Left ventricle myocardium superior (tissue), 1 donor: Measurements from ENCODE around the gene BCL2L15. TPM values are rescaled to one million over a fixed set of nuclear protein-coding genes. Genes with fewer than 3 reads are reported as not detected.
"Not testable (repeated sequence)": the region's sequence is repeated elsewhere in the genome, so short reads cannot be mapped to it uniquely, and the experiment has no call there.

Source experiments
- ATAC-seq: fragments of 200-7000 bp; cut with Tn5 transposase; one replicate; pipeline ENCODE4 v1.9.1; 2020; ENCODE audit warnings: mild to moderate bottlenecking, moderate library complexity
- DNase-seq: peaks from one replicate; pipeline ENCODE4 v3.0.0-alpha.2; 2020
- intact Hi-C: fragments of 100-400 bp; cut with micrococcal nuclease; formaldehyde crosslinking; loops from one replicate; pipeline ENCODE4 v1.11.0; 2022
- total RNA-seq: library from RNA; stranded (reverse); fragmentation: NEBNext Ultra II Directional; extraction: Animal tissue kit (Norgen Biotek cat#: 25700); gene quantifications from one replicate; pipeline ENCODE4 v1.2.1, GENCODE V29; 2021
- donor health status: DM: no; HTN: yes; CAD: no; lungs with severe emphysema.

The BCL2L15 gene
- total RNA-seq, 1 donor from 2014 or later, result not detected

DNA sequence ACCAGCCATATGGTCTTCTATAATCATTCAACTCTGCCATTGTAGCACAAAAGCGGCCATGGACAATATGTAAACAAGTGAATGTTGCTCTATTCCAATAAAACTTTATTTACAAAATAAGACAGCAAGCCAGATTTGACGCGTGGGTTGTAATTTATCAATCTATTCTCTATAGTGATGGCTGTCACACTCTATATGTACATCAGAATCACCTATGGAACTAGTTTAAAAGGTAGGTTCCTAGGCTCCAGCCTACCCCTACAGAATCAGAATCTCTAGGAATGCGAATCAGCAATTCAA is 7.7 kb downstream of the BCL2L15 start:
- no peak for DNase-seq
- ATAC-seq, result no peak
- intact Hi-C loops, result no loop called here

DNA sequence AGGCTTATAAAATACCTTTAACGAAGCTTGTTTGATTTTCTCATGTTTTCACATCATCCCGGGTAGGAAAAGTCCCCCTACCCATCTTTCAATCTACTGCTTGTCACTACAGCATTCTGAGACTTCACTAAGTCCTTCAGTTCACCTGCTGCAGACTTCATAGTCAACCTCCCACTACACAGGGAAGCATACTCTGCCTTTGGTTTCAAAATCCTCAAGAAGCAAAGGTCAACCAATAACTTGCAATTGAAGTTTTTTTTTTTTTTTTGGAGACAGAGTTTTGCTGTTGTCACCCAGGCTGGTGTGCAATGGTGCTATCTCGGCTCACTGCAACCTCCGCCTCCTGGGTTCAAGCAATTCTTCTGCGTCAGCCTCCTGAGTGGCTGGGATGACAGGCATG is 11.2 kb downstream of the BCL2L15 start:
- DNase-seq, result no peak
- ATAC-seq, result no peak
- intact Hi-C loops, result no loop called here

DNA sequence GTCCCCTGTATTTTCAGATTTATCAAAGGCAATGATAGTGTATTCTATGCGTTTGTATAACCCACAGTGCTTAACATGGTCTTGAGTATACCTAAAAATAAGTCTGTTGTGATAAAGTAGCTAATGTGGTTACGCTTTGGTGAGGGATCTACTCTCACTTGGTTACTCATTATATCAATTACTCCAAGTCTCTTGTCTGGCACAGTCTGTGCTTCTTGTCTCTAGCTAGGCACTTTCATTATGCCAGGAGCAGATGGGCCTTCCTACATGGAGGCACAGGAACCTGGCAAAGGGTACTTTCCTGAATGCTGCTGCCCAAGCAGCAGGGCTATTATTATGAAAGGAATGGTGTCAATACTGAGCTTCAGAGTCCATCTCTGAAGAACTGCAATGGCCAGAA is 11.7 kb downstream of the BCL2L15 start:
- intact Hi-C loops, result no loop called here
- ATAC-seq (no peak), DNase-seq (no peak)

GRCh38 chr1:113874012-113874879 is 13.1 kb downstream of the BCL2L15 start:
- DNase-seq (no peak), ATAC-seq (no peak)
- intact Hi-C loops, result no loop called here

DNA sequence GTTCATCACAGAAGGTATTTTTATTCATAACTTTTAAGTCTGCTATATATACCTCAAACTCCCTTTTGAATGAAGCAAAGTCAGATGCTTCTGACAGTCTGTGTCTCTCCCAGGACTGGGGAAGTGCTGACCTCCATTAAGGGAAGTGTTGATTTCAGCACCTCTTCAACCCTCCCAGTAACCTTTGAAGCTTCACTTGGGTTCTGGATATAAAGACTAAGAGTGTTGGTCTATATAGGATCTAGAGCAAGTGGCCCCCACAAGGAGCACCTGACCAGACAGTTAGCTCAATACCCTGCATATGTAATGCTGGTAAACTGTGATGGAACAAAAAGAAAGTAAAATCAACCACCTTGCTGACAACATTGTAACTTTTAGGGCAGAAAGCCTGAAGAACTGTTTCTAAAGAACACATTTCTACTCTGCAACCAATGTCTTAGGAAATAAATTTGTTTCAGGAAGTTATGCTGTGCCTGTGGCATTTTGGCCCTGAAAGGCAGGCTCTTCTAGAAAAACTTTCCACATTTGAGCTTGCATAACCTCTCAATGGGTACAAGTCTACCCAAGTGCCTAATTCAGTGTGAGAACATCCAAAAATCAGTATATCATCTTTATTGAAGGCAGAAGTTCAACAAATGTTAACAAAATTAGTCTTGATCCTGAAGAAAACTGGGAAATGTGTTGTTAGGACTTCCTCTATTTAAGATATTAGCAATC is 15.0 kb downstream of the BCL2L15 start:
- DNase-seq (no peak), ATAC-seq (peak; percentile 38)
- intact Hi-C loops, result no loop called here

DNA sequence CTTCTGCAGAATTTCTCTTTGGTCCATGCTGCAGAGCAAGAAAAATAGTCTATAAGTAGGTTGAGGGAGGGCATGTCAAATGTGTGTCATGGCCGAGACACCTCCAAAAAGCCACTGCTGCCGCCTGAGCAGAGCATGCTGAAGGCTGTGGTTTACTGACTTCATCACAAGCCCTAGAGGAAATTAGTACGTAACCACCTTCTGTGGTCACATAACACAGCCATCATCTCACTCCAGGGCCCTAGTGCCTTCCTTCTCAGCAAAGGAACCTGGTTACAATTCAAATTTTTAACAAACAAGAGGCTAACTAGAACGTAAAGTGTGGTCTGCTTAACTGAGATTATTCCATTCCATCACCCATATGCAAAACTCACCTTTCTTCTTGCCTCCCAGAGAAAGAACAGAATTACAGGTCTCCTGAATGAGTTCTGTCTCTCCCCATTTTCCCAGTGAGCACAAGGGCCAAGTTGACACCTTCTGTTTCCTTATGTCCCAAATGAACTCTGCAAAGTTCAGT is 15.7 kb downstream of the BCL2L15 start, which contains the start of gene PTPN22:
Gene PTPN22 (minus strand): TSS at position 116 of the 517 bp plus-strand sequence.
- DNase-seq (peak; percentile 41), ATAC-seq (peak; percentile 80)
- intact Hi-C loops, result no loop called here

- intact Hi-C loops, result no loop called here
- ATAC-seq, result no peak
These were observed 16.6 kb downstream of the BCL2L15 start for GRCh38 chr1:113870778-113871177.

GRCh38 chr1:113868387-113869083 is 18.8 kb downstream of the BCL2L15 start:
- DNase-seq, result no peak
- no peak for ATAC-seq
- intact Hi-C loops, result no loop called here

More at GRCh38 chr1:113870778-113871177, 16.6 kb downstream of the BCL2L15 start:
- DNase-seq, result no peak

DNA sequence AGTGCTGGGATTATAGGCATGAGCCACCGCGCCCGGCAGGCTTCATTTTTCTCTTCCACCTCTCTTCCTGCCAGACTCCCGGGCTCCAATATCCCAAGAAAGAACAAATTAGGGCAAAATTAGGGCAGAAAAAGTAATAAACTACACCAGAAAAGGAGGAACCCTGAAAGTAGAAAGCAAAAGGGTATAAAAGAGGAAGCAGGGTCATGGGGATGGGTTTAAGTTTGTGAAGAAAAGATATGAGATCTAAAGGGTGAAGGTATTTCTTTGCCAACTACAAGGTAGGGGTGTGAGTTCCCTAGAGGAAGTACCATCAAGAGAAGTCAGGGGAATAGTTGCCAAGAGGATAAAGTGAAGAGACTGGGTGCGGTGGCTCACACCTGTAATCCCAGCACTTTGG is 25.7 kb downstream of the BCL2L15 start:
- intact Hi-C loops, result no loop called here
- ATAC-seq (no peak), DNase-seq (no peak)

DNA sequence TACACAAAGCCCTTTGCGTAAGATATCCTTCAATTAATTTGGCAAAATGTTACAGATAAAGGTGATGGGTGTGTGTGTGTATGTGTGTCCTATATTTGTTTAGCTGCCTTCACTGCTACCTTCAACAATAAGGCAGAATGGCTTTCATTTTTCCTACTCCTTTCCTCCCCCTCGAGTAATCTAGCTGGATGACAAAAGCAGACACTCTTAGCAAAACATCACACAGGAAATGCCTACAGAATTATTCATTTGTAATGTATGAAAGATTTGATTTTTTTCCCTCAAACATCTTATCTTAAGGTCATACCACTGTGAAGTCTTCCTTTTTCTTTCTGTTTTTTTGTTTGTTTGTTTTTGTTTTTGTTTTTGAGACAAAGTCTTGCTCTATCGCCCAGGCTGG is 26.5 kb downstream of the BCL2L15 start:
- ATAC-seq (no peak), DNase-seq (no peak)
- intact Hi-C loops, result no loop called here

GRCh38 chr1:113859478-113860175 is 27.8 kb downstream of the BCL2L15 start:
- intact Hi-C loops, result no loop called here
- no peak for DNase-seq
- ATAC-seq, result no peak

- no peak for ATAC-seq
- intact Hi-C loops, result no loop called here
- no peak for DNase-seq
These were observed 28.4 kb downstream of the BCL2L15 start for GRCh38 chr1:113858982-113859381.

DNA sequence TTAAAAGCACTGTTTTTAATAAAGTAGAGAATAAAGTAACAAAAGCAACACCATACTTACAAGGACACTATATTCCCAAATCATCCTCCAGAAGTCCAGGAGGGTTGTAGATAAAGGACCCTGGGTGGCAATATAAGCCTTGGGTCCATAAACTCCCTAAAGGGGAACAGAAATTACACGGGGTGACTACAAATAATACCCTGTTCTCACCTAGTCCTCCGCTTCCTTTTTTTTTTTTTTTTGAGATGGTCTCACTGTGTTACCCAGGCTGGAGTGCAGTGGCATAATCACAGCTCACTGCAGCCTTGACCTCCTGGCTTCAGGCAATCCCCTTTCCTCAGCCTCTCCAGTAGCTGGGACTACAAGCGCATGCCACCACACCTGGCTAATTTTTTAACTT is 29.0 kb downstream of the BCL2L15 start:
- intact Hi-C loops, result no loop called here
- ATAC-seq, result no peak
- no peak for DNase-seq

GRCh38 chr1:113857776-113858175 is 29.6 kb downstream of the BCL2L15 start:
- intact Hi-C loops, result no loop called here
- DNase-seq (no peak), ATAC-seq (no peak)

DNA sequence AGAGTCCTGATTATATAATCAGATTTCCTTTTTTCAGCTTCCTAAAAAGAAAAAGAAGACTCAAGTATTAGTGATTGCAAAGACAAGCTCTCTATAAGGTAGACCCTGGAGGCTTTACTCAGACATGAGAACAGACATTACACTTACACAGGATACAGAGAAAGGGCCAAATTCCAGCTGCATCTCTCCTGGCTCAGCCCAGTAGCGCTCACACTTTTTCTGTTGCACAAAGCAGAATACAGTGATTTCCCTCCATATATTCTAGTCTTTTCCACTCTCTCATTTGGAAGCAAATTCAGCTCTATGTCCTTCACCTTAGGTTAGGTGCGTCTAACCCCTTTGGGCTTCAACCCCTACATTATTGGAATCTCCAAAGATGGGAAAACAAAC is 31.0 kb downstream of the BCL2L15 start:
- intact Hi-C loops, result no loop called here
- DNase-seq (no peak), ATAC-seq (no peak)

DNA sequence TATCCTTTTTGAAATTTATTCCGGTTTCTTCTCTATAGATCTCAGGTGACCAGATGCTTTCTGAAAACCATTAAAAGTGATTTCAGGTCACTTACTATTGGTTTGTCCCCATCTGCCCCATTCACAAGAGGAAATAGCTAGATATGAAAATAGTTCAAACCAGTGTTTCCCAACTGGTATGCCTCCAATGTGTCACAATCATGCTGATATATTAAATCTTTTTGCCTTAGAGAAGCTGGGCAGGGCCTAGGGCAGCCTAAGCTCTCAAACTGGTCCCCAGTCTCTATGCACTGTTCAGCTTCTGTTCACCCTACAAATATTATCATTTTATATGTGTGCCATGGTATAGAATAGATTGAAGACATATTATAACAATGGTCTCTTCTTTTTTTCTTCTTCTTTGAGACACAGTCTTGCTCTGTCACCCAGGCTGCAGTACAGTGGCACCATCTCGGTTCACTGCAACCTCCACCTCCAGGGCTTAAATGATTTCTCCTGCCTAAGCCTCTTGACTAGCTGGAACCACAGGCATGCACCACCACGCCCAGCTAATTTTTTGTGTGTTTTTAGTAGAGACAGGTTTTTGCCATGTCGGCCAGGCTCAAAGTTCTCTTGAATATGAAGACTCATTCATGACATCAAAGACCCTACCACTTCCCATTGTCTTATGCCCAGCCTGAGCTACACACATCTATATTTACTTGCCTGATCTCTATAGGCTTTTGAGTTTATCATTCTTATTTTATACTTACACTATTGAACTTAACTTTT is 31.6 kb downstream of the BCL2L15 start:
- intact Hi-C loops, result no loop called here
- ATAC-seq (no peak), DNase-seq (no peak)

DNA sequence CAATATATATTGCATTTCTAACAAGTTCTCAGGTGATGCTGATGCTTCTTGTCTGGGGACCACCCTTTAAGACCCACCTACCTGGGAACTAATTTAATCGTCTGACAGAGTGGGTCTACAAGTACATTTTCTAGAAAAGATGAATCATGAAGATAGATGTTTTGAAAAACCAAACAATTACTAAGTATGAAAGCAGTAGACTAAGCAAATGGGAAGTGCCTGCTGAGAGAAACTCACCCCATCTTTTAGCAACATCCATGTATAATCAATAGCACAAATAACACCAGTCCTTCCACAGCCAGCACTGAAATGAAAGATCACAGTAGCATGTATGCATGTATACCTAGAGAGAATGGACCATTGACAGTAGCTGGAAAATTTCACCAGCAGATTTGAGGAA is 33.1 kb downstream of the BCL2L15 start:
- DNase-seq, result no peak
- intact Hi-C loops, result no loop called here
- no peak for ATAC-seq

DNA sequence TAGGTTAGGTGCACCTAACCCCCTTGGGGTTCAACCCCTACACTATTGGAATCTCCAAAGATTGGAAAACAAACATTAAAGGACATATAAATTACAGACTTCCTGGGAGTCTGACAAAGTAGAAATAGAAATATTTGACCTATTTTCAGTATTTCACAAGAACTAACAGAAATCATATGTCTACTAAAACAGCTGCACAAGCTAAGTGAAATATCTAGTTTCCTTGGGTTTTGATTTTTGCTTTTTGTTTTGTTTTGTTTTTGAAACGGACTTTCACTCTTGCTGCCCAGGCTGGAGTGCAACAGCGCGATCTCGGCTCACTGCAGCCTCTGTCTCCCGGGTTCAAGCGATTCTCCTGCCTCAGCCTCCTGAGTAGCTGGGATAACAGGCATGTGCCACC is 34.7 kb downstream of the BCL2L15 start:
- ATAC-seq, DNase-seq, intact Hi-C loops: not testable (repeated sequence)
